HEK293T (cell line): ENCODE measurements around the gene SOX6.

Source experiments
- CTCF ChIA-PET: fragments of 350-600 bp; formaldehyde crosslinking; extraction: SDS; loops from one replicate; lab custom pipeline; 2021; ENCODE audit warnings: antibody characterized with exemption, inconsistent platforms; lab: Yijun Ruan, JAX
- POLR2A ChIA-PET: fragments of 350-600 bp; formaldehyde crosslinking; extraction: SDS; loops from one replicate; lab custom pipeline; 2020; ENCODE audit warnings: antibody characterized with exemption, inconsistent platforms; lab: Yijun Ruan, JAX
- DNase-seq: peaks from one replicate; pipeline ENCODE4 v3.0.0; 2012; ENCODE audit warnings: mixed read lengths; ENCODE audit errors: extremely low spot score
- ARNT ChIP-seq: fragments of 450-650 bp; IDR thresholded peaks from 2 replicates; pipeline ENCODE4 v1.6.1; 2017; ENCODE audit warnings: mild to moderate bottlenecking
- BHLHE40 ChIP-seq: fragments of 450-650 bp; IDR thresholded peaks from 2 replicates; pipeline ENCODE4 v1.6.1; 2016; ENCODE audit warnings: mild to moderate bottlenecking, moderate library complexity, borderline replicate concordance
- CTBP1 ChIP-seq: fragments of 450-650 bp; IDR thresholded peaks from 2 replicates; pipeline ENCODE4 v1.6.1; 2016; ENCODE audit warnings: borderline replicate concordance
- ELF4 ChIP-seq: fragments of 450-650 bp; IDR thresholded peaks from 2 replicates; pipeline ENCODE4 v1.6.1; 2017; ENCODE audit warnings: antibody characterized with exemption
- FOXA1 ChIP-seq: fragments of 450-650 bp; IDR thresholded peaks from 2 replicates; pipeline ENCODE4 v1.6.1; 2016; ENCODE audit warnings: mild to moderate bottlenecking
- FOXK2 ChIP-seq: fragments of 450-650 bp; IDR thresholded peaks from 2 replicates; pipeline ENCODE4 v1.6.1; 2016; ENCODE audit warnings: mild to moderate bottlenecking
- FOXM1 ChIP-seq: fragments of 450-650 bp; IDR thresholded peaks from 2 replicates; pipeline ENCODE4 v1.6.1; 2017; ENCODE audit warnings: mild to moderate bottlenecking, borderline replicate concordance
- HDGF ChIP-seq: fragments of 450-650 bp; IDR thresholded peaks from 2 replicates; pipeline ENCODE4 v1.6.1; 2017; ENCODE audit warnings: antibody characterized with exemption, borderline replicate concordance
- L3MBTL2 ChIP-seq: fragments of 450-650 bp; conservative IDR thresholded peaks from 2 replicates; pipeline ENCODE4 v1.6.1; 2016; ENCODE audit warnings: mild to moderate bottlenecking
- LEF1 ChIP-seq: fragments of 450-650 bp; IDR thresholded peaks from 2 replicates; pipeline ENCODE4 v1.6.1; 2017; ENCODE audit warnings: mild to moderate bottlenecking, borderline replicate concordance
- NFRKB ChIP-seq: fragments of 450-650 bp; IDR thresholded peaks from 2 replicates; pipeline ENCODE4 v1.6.1; 2016; ENCODE audit warnings: mild to moderate bottlenecking, moderate library complexity
- SP1 ChIP-seq: fragments of 450-650 bp; IDR thresholded peaks from 2 replicates; pipeline ENCODE4 v1.6.1; 2017
- SUZ12 ChIP-seq: fragments of 450-650 bp; IDR thresholded peaks from 2 replicates; pipeline ENCODE4 v1.6.1; 2016; ENCODE audit warnings: mild to moderate bottlenecking
- TARDBP ChIP-seq: fragments of 450-650 bp; IDR thresholded peaks from 2 replicates; pipeline ENCODE4 v1.6.1; 2016
- ZNF384 ChIP-seq: fragments of 450-650 bp; IDR thresholded peaks from 2 replicates; pipeline ENCODE4 v1.6.1; 2016
- TF ChIP-seq, protein P1 (sequence below): fragments of 450-650 bp; IDR thresholded peaks from 2 replicates; pipeline ENCODE4 v1.6.1; 2016

Gene SOX6

GRCh38 chr11:15942936-15943335 lies 413.4 kb downstream of the SOX6 start:
- TF ChIP-seq ARNT = no peak
- no peak for TF ChIP-seq TARDBP
- TF ChIP-seq FOXK2 = no peak
- TF ChIP-seq ELF4 = no peak
- TF ChIP-seq SUZ12 = no peak
- no peak for TF ChIP-seq L3MBTL2
- no peak for TF ChIP-seq ZNF384
- no peak for TF ChIP-seq LEF1
- no peak for TF ChIP-seq NFRKB
- no peak for TF ChIP-seq CTBP1
- ChIA-PET POLR2A (no interaction called here), CTCF (interaction anchor here (0.9 kb wide), 1 partner anchor 29 kb away, joined by 3 read pairs; no protein-coding TSS in a partner anchor)
- no peak for DNase-seq

DNA sequence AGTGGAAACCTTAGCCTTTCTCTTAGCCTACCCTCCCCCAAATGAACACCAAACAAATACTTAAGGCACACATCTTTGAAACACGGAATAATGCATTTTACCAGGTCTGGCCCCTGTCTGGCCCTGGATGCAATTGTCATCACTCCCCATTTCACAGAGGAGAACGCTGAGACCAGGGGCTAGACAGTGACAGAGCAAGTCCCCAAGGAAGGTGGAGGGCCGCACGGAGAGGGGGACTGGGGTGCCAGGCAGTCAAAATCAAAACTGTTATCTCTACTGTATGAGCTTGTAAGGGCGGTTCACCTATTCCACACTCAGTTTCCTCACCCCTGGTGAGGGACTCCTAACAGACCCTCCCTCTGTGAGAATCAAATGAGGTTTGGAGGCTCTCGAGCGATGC lies 414.2 kb downstream of the SOX6 start:
- ChIA-PET POLR2A (no interaction called here), CTCF (interaction anchor here (0.9 kb wide), 1 partner anchor 29 kb away, joined by 3 read pairs; no protein-coding TSS in a partner anchor)
- TF ChIP-seq SP1 = no peak
- no peak for TF ChIP-seq ELF4
- TF ChIP-seq LEF1 = no peak
- TF ChIP-seq ZNF384 = no peak
- TF ChIP-seq TARDBP = no peak
- DNase-seq = no peak

DNA sequence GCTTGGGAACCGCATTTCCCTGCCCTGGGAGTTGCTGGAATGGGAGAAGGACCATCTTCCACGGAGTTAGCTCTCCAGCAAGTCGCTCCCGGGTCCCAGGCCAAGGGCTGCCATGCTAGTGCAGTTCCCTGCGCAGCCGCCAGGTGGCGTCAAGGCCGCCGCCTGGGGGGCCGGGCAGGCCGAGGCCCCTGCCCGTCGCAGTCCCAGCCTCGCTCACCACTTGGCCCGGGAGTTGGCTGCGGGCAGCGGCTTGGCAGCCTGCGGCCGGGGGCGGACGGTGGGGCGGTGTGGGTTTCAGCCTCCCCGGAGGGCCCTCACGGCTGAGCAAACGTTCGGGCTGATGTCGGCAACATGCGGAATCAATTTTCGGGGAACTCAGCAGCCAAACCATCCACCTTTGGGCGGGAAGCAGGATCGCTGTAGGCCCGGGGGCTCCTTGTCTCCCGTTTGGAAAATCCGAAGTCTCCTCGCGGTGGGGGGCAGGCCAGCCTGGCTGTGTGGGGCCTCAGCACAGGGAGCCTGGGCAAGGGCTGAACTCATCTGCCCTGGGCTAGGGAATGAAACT lies 415.1 kb downstream of the SOX6 start:
- POLR2A ChIA-PET = no interaction called here
- CTCF ChIA-PET = interaction anchor here (0.8 kb wide), 1 partner anchor 673 kb away, joined by 4 read pairs; no protein-coding TSS in a partner anchor
- no peak for TF ChIP-seq FOXA1
- TF ChIP-seq SP1 = no peak
- TF ChIP-seq FOXK2 = no peak
- TF ChIP-seq BHLHE40 = no peak
- TF ChIP-seq NFRKB = no peak
- no peak for TF ChIP-seq L3MBTL2
- TF ChIP-seq TARDBP = no peak
- TF ChIP-seq CTBP1 = no peak
- DNase-seq = no peak

GRCh38 chr11:15940462-15941205 lies 415.7 kb downstream of the SOX6 start:
- ChIA-PET CTCF (interaction anchor here (0.8 kb wide), 1 partner anchor 673 kb away, joined by 4 read pairs; no protein-coding TSS in a partner anchor), POLR2A (no interaction called here)

DNA sequence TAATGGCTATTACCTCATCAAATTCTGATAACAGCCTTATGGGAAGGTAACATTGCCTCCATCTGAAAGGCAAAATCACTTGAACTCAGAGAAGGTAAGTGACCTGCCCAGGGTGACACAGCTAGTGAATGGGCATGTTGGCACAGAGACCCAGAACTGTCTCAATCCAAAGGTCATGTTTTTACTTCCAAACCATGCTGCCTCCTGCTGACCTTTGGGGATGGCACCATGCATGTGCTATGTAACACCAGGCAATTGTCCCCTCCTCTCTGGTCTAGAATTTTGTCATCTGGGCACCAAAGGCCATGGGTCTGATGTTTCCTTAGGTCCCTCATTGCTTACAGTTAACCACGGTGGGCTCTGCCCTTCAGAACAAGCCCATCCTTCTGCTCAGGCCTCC lies 417.4 kb downstream of the SOX6 start:
- TF ChIP-seq TARDBP = no peak
- TF ChIP-seq SP1 = no peak
- no peak for TF ChIP-seq FOXM1
- TF ChIP-seq, protein P1, sequence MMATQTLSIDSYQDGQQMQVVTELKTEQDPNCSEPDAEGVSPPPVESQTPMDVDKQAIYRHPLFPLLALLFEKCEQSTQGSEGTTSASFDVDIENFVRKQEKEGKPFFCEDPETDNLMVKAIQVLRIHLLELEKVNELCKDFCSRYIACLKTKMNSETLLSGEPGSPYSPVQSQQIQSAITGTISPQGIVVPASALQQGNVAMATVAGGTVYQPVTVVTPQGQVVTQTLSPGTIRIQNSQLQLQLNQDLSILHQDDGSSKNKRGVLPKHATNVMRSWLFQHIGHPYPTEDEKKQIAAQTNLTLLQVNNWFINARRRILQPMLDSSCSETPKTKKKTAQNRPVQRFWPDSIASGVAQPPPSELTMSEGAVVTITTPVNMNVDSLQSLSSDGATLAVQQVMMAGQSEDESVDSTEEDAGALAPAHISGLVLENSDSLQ = no peak
- no peak for TF ChIP-seq NFRKB
- no peak for TF ChIP-seq LEF1
- TF ChIP-seq CTBP1 = no peak
- TF ChIP-seq BHLHE40 = no peak
- no peak for DNase-seq
- CTCF ChIA-PET = no interaction called here
- POLR2A ChIA-PET = no interaction called here

More at GRCh38 chr11:15940462-15941205, 415.7 kb downstream of the SOX6 start:
- TF ChIP-seq CTBP1 = no peak
- DNase-seq = no peak

DNA sequence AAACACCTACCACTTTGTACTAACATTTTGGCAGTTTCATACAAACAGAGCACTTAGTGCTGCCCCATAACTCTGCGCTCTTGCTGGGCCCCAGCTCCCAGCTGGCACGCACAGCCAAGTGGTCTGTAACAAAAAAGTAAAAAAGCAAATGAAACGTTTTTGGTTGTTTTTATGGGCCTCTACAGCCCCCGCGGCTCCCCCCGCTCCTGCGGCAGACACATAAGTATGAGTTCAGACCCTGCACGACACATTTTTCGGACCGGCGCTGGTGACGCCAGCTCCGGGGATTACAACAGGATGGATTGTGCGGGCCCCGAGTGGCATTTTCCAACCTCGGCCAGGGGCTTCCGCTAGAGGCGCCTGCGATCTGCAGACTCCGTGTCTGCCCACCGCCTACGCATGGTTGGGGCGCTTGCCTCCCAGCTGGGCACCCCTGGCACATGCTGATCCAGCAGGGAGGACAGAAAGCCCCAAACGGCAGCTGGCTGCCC lies 418.2 kb downstream of the SOX6 start:
- no peak for TF ChIP-seq BHLHE40
- TF ChIP-seq TARDBP = no peak
- no peak for TF ChIP-seq SUZ12
- TF ChIP-seq CTBP1 = no peak
- ChIA-PET CTCF (no interaction called here), POLR2A (no interaction called here)
- DNase-seq = no peak

DNA sequence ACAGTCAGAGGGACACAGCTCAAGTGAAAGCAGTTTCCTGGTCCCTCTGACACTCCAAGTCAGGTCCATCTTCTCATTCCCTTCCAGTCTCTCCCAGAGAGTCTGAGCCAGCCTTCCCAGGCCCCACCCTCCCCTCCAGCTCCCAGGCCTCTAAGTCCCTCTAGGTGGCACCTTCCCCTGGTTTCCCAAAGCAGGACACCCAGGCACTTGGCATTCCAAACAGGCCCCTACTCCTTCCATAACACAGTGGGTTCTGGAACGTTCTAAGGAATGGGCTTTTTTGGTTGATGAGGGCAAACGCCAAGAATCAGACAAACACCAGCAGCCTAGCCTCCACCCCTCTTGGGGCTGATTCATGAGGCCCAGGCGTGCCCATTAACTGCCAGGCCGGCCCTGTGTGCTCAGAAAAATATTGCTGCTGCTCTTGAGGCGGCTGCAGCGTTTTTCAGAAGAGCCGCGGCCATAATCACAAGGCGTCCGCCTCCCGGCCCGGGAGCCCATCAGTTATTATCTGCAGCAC lies 418.7 kb downstream of the SOX6 start:
- ChIA-PET CTCF (interaction anchor here (0.5 to 0.6 kb wide), 2 partner anchors 415 to 505 kb away, joined by 3 to 4 read pairs; no protein-coding TSS in a partner anchor), POLR2A (no interaction called here)
- DNase-seq = no peak
- TF ChIP-seq LEF1 (no peak), ARNT (no peak), SUZ12 (no peak), SP1 (no peak), FOXA1 (no peak), CTBP1 (no peak), BHLHE40 (no peak), NFRKB (no peak), FOXM1 (no peak), L3MBTL2 (no peak), TARDBP (no peak), HDGF (no peak), ZNF384 (no peak), ELF4 (no peak)
- TF ChIP-seq, protein P1 = no peak
